Neural cell (in vitro differentiated cells): ENCODE results near the gene HDAC4. TPM values are rescaled to one million over a fixed set of nuclear protein-coding genes. Genes with fewer than 3 reads are reported as not detected.

Experiments used
- H2AFZ ChIP-seq: fragments of 200-600, 300-800 bp; sonication (generic), shearing (Covaris generic); 2 replicates; pipeline ENCODE4 v1.6.0; 2014; ENCODE audit warnings: low read depth, mild to moderate bottlenecking, antibody characterized with exemption, low read length, moderate library complexity
- H3F3A ChIP-seq: fragments of 200-600 bp; shearing (Covaris generic); 2 replicates; pipeline ENCODE4 v1.6.1; 2016; ENCODE audit warnings: mild to moderate bottlenecking, moderate library complexity, mixed read lengths, antibody characterized with exemption, low read length; ENCODE audit not compliant: insufficient read depth, poor library complexity, severe bottlenecking
- H3K27ac ChIP-seq: fragments of 200-600, 300-800 bp; sonication (generic), shearing (Covaris generic); 2 replicates; pipeline ENCODE4 v1.5.1; 2014; ENCODE audit warnings: mild to moderate bottlenecking, low read length, moderate library complexity
- H3K27me3 ChIP-seq: fragments of 300-800, 200-600 bp; sonication (generic), shearing (Covaris generic); 2 replicates; pipeline ENCODE4 v1.6.0; 2014; ENCODE audit warnings: mild to moderate bottlenecking, low read depth, low read length, moderate library complexity; ENCODE audit not compliant: insufficient read depth
- H3K36me3 ChIP-seq: fragments of 300-800, 200-600 bp; sonication (generic), shearing (Covaris generic); 2 replicates; pipeline ENCODE4 v1.5.1; 2014; ENCODE audit warnings: mild to moderate bottlenecking, antibody characterized with exemption, low read length, moderate library complexity; ENCODE audit not compliant: insufficient read depth
- H3K4me2 ChIP-seq: fragments of 300-800, 200-600 bp; sonication (generic), shearing (Covaris generic); 2 replicates; pipeline ENCODE4 v1.6.0; 2014; ENCODE audit warnings: mild to moderate bottlenecking, low read length
- H3K4me3 ChIP-seq: fragments of 300-800, 200-600 bp; sonication (generic), shearing (Covaris generic); 2 replicates; pipeline ENCODE4 v1.5.1; 2014; ENCODE audit warnings: mild to moderate bottlenecking, low read length, moderate library complexity
- H3K79me2 ChIP-seq: fragments of 200-600 bp; shearing (Covaris generic); replicated peaks from 2 replicates; pipeline ENCODE4 v1.6.0; 2014; ENCODE audit warnings: mild to moderate bottlenecking, low read length, moderate library complexity; ENCODE audit not compliant: insufficient read depth
- H3K9ac ChIP-seq: fragments of 300-800, 200-600 bp; sonication (generic), shearing (Covaris generic); 2 replicates; pipeline ENCODE4 v1.6.1; 2016; ENCODE audit warnings: mild to moderate bottlenecking, low read length, mixed read lengths
- H3K9me2 ChIP-seq: fragments of 200-600 bp; shearing (Covaris generic); 2 replicates; pipeline ENCODE4 v1.6.1; 2016; ENCODE audit warnings: mild to moderate bottlenecking, low read length, mixed read lengths; ENCODE audit not compliant: insufficient read depth
- H3K9me3 ChIP-seq: fragments of 200-600, 300-800 bp; sonication (generic), shearing (Covaris generic); 2 replicates; pipeline ENCODE4 v1.6.1; 2016; ENCODE audit warnings: mild to moderate bottlenecking, mixed run types, low read length, moderate library complexity, mixed read lengths
- H4K20me1 ChIP-seq: fragments of 200-600 bp; shearing (Covaris generic); 2 replicates; pipeline ENCODE4 v1.6.1; 2016; ENCODE audit warnings: mild to moderate bottlenecking, mixed run types; ENCODE audit not compliant: insufficient read depth
- CTCF ChIP-seq: fragments of 450-650 bp; IDR thresholded peaks from 2 replicates; pipeline ENCODE4 v1.5.1; 2014; ENCODE audit warnings: antibody characterized with exemption, mild to moderate bottlenecking, moderate library complexity; ENCODE audit not compliant: poor library complexity, severe bottlenecking
- EP300 ChIP-seq: fragments of 450-650 bp; conservative IDR thresholded peaks from 2 replicates; pipeline ENCODE4 v1.6.1; 2014; ENCODE audit warnings: antibody characterized with exemption, mild to moderate bottlenecking, moderate library complexity; ENCODE audit not compliant: poor library complexity, severe bottlenecking
- EZH2 ChIP-seq: fragments of 200-600, 300-800 bp; shearing (Covaris generic), sonication (generic); IDR thresholded peaks from 2 replicates; pipeline ENCODE4 v1.6.1; 2014; ENCODE audit warnings: antibody characterized with exemption, low read length, borderline replicate concordance, mild to moderate bottlenecking; ENCODE audit not compliant: insufficient read depth, poor library complexity, severe bottlenecking
- MXI1 ChIP-seq: fragments of 450-650 bp; conservative IDR thresholded peaks from 2 replicates; pipeline ENCODE4 v1.6.1; 2014; ENCODE audit warnings: antibody characterized with exemption, mild to moderate bottlenecking; ENCODE audit not compliant: poor library complexity, severe bottlenecking
- POLR2AphosphoS5 ChIP-seq: IDR thresholded peaks from 2 replicates; pipeline ENCODE4 v1.6.1; 2012
- RAD21 ChIP-seq: fragments of 450-650 bp; conservative IDR thresholded peaks from 2 replicates; pipeline ENCODE4 v1.6.1; 2014; ENCODE audit warnings: antibody characterized with exemption, mild to moderate bottlenecking, moderate library complexity
- REST ChIP-seq: IDR thresholded peaks from 2 replicates; pipeline ENCODE4 v1.6.1; 2012; ENCODE audit warnings: borderline replicate concordance
- SMC3 ChIP-seq: fragments of 450-650 bp; conservative IDR thresholded peaks from 2 replicates; pipeline ENCODE4 v1.6.1; 2014; ENCODE audit warnings: antibody characterized with exemption, mild to moderate bottlenecking, moderate library complexity; ENCODE audit not compliant: poor library complexity
- TAF1 ChIP-seq: IDR thresholded peaks from 2 replicates; pipeline ENCODE4 v1.6.1; 2012; ENCODE audit warnings: low read depth
- polyA plus RNA-seq: library from polyadenylated mRNA; depleted of rRNA; stranded (reverse); fragments of >200 nt; gene quantifications from 2 replicates; pipeline ENCODE4 v1.2.3, GENCODE V29; 2014

The HDAC4 gene
- polyA plus RNA-seq, 1 donor from 2014 or later = 3.4 TPM

- H3K9ac ChIP-seq = no peak overlapping the region
These were observed 107.7 kb downstream of the HDAC4 start for GRCh38 chr2:239292959-239293774.

GRCh38 chr2:239292531-239292930, 108.3 kb downstream of the HDAC4 start:
- Histone ChIP-seq H3K4me2 (no peak overlapping the region), H3K9me3 (no peaks in the 10 kb centered on the region), H3K4me3 (no peak overlapping the region)
- TF ChIP-seq RAD21 (no peak), EP300 (no peak), MXI1 (no peak), EZH2 (no peak), SMC3 (no peak), CTCF (no peak), TAF1 (no peak), POLR2AphosphoS5 (no peak)

More at GRCh38 chr2:239292959-239293774, 107.7 kb downstream of the HDAC4 start:
- Histone ChIP-seq H3K9me3 (no peaks in the 10 kb centered on the region), H3K27ac (no peak overlapping the region), H3K4me3 (no peak overlapping the region), H3K4me2 (no peak overlapping the region), H3K9me2 (no peaks in the 10 kb centered on the region), H3K79me2 (no peaks in the 10 kb centered on the region), H2AFZ (no peak overlapping the region), H3K27me3 (no peaks in the 10 kb centered on the region), H4K20me1 (no peaks in the 10 kb centered on the region), H3F3A (no peaks in the 10 kb centered on the region), H3K36me3 (no peaks in the 10 kb centered on the region)
- no peak for TF ChIP-seq REST
- no peak for TF ChIP-seq RAD21
- no peak for TF ChIP-seq POLR2AphosphoS5
- no peak for TF ChIP-seq MXI1
- no peak for TF ChIP-seq EP300
- TF ChIP-seq CTCF = no peak

More at GRCh38 chr2:239292531-239292930, 108.3 kb downstream of the HDAC4 start:
- no peaks in the 10 kb centered on the region for H3K36me3 ChIP-seq
- H3K27me3 ChIP-seq = no peaks in the 10 kb centered on the region
- no peaks in the 10 kb centered on the region for H3K9me2 ChIP-seq
- H3K9ac ChIP-seq = no peak overlapping the region
- H3K79me2 ChIP-seq = no peaks in the 10 kb centered on the region
- H4K20me1 ChIP-seq = no peaks in the 10 kb centered on the region
- H2AFZ ChIP-seq = no peak overlapping the region
- H3F3A ChIP-seq = no peaks in the 10 kb centered on the region
- no peak overlapping the region for H3K27ac ChIP-seq
